ENCODE data around the gene ZNF829. TPM values are rescaled to one million over a fixed set of nuclear protein-coding genes. Genes with fewer than 3 reads are reported as not detected.

ZNF829 gene
- polyA plus RNA-seq, 1 donor (not counting 4 experiments of a cell fraction or from before 2014, with no cell fraction given), result 2.3 TPM

GRCh38 chr19:36939153-36939552 is 23.1 kb upstream of the ZNF829 start:
- Histone ChIP-seq H3K27me3 (ENCODE audit: control insufficient read depth, extremely low read depth, insufficient read depth, low read length) (no peaks in the 10 kb centered on the region), H3K79me2 (ENCODE audit: control insufficient read depth, insufficient read depth, low read length) (no peaks in the 10 kb centered on the region), H2AFZ (ENCODE audit: control insufficient read depth, low read length) (no peak overlapping the region), H3K9ac (ENCODE audit: control insufficient read depth, extremely low read depth, insufficient read depth, low read length) (no peak overlapping the region), H3K9me3 (ENCODE audit: control insufficient read depth, low read depth, low read length) (no peaks in the 10 kb centered on the region), H3K9me1 (ENCODE audit: control insufficient read depth, extremely low read depth, insufficient read depth, low read length) (no peaks in the 10 kb centered on the region), H3K4me3 (ENCODE audit: control insufficient read depth in 2 of 3, extremely low read depth in 1 of 3, insufficient read depth in 2 of 3, low read depth in 1 of 3, low read length in 3 of 3) (no peak overlapping the region), H3K36me3 (ENCODE audit: control insufficient read depth in 2 of 2, extremely low read depth in 1 of 2, insufficient read depth in 2 of 2, low read length in 2 of 2) (peaks cover 6 to 7% of the 10 kb centered on the region in 2 experiments), H3K4me1 (ENCODE audit: control insufficient read depth, extremely low read depth, insufficient read depth, low read length) (no peaks in the 10 kb centered on the region), H4K20me1 (ENCODE audit: control insufficient read depth, extremely low read depth, insufficient read depth, low read length) (no peaks in the 10 kb centered on the region), H3K4me2 (ENCODE audit: control insufficient read depth, extremely low read depth, insufficient read depth, low read depth, low read length) (no peak overlapping the region), H3K27ac (ENCODE audit: control insufficient read depth, insufficient read depth, low read length) (no peak overlapping the region)
- TF ChIP-seq EZH2 (IDR thresholded peaks at IDR 0.05; ENCODE audit: low read length) (no peak), CTCF (optimal IDR thresholded peaks at IDR 0.05 in 1 of 3, IDR thresholded peaks at IDR 0.05 in 1 of 3, conservative IDR thresholded peaks at IDR 0.05 in 1 of 3; ENCODE audit: extremely low read depth in 1 of 3, insufficient read depth in 2 of 3, low read length in 3 of 3) (no peak)
- dilution Hi-C loops (cut with MboI; ENCODE audit: extremely low pct_ligation_motif_present, low sequenced_read_pairs), result no loop called here
- no peak for DNase-seq (ENCODE audit: low read depth, low spot score)
- no peak for FAIRE-seq

- Histone ChIP-seq H3K4me1 (ENCODE audit: control insufficient read depth, extremely low read depth, insufficient read depth, low read length) (no peaks in the 10 kb centered on the region), H3K9ac (ENCODE audit: control insufficient read depth, extremely low read depth, insufficient read depth, low read length) (no peak overlapping the region), H3K79me2 (ENCODE audit: control insufficient read depth, insufficient read depth, low read length) (no peaks in the 10 kb centered on the region), H3K4me3 (ENCODE audit: control insufficient read depth in 2 of 3, extremely low read depth in 1 of 3, insufficient read depth in 2 of 3, low read depth in 1 of 3, low read length in 3 of 3) (no peak overlapping the region), H3K9me1 (ENCODE audit: control insufficient read depth, extremely low read depth, insufficient read depth, low read length) (no peaks in the 10 kb centered on the region), H3K9me3 (ENCODE audit: control insufficient read depth, low read depth, low read length) (no peaks in the 10 kb centered on the region), H3K4me2 (ENCODE audit: control insufficient read depth, extremely low read depth, insufficient read depth, low read depth, low read length) (no peak overlapping the region), H3K27me3 (ENCODE audit: control insufficient read depth, extremely low read depth, insufficient read depth, low read length) (no peaks in the 10 kb centered on the region), H2AFZ (ENCODE audit: control insufficient read depth, low read length) (no peak overlapping the region), H3K36me3 (ENCODE audit: control insufficient read depth in 2 of 2, extremely low read depth in 1 of 2, insufficient read depth in 2 of 2, low read length in 2 of 2) (peaks cover 2% of the 10 kb centered on the region in 2 experiments), H3K27ac (ENCODE audit: control insufficient read depth, insufficient read depth, low read length) (no peak overlapping the region), H4K20me1 (ENCODE audit: control insufficient read depth, extremely low read depth, insufficient read depth, low read length) (no peaks in the 10 kb centered on the region)
- no peak for TF ChIP-seq CTCF (optimal IDR thresholded peaks at IDR 0.05 in 1 of 3, IDR thresholded peaks at IDR 0.05 in 1 of 3, conservative IDR thresholded peaks at IDR 0.05 in 1 of 3; ENCODE audit: extremely low read depth in 1 of 3, insufficient read depth in 2 of 3, low read length in 3 of 3)
- TF ChIP-seq EZH2 (IDR thresholded peaks at IDR 0.05; ENCODE audit: low read length), result no peak
- DNase-seq (ENCODE audit: low read depth, low spot score) (no peak), FAIRE-seq (no peak)
- dilution Hi-C loops (cut with MboI; ENCODE audit: extremely low pct_ligation_motif_present, low sequenced_read_pairs), result no loop called here
Measured at GRCh38 chr19:36931684-36932083, 15.6 kb upstream of the ZNF829 start.
